Endothelial cell of umbilical vein (primary cell): Measurements from ENCODE around the gene HMCES. TPM values are rescaled to one million over a fixed set of nuclear protein-coding genes. Genes with fewer than 3 reads are reported as not detected.
A peak's percentile ranks its signal among the peaks of the same experiment; 100 is the strongest.

ENCODE experiments used
- BruUV-seq: library from RNA; stranded (reverse); fragments of 400-500 nt; replicated peaks from 2 replicates; lab custom pipeline; 2021; lab: Mats Ljungman, UMichigan
- CTCF ChIA-PET: fragments of 300-600, 350-600 bp; sonication (Branson Sonifier 250); formaldehyde crosslinking; loops from one replicate; lab custom pipeline; 2021; ENCODE audit warnings: antibody characterized with exemption, inconsistent platforms; lab: Charles Lee
- POLR2A ChIA-PET: fragments of 300-600, 350-600 bp; sonication (Branson Sonifier 250); formaldehyde crosslinking; loops from one replicate; lab custom pipeline; 2021; ENCODE audit warnings: antibody characterized with exemption, inconsistent platforms; lab: Charles Lee
- DNase-seq: peaks from one replicate; pipeline ENCODE4 v3.0.0-alpha.2; 2011; ENCODE audit warnings: low read depth, low spot score
- FAIRE-seq: peaks from 2 replicates; lab custom pipeline; 2011; peaks lifted over from hg19 to GRCh38; lab: Jason Lieb, UNC
- H2AFZ ChIP-seq: 2 replicates; pipeline ENCODE4 v1.6.0; 2012; ENCODE audit warnings: low read depth, low read length, control low read depth, inconsistent platforms
- H3K27ac ChIP-seq: 2 replicates; pipeline ENCODE4 v1.5.1; 2011; ENCODE audit warnings: low read depth, mild to moderate bottlenecking, control low read depth, low read length, moderate library complexity; ENCODE audit not compliant: insufficient read depth
- H3K27me3 ChIP-seq, 2 experiments: 2 replicates each; pipeline versions ENCODE4 v1.6.0 to v1.6.1; 2011; ENCODE audit warnings: low read length in 2 of 2, mixed read lengths in 1 of 2; ENCODE audit not compliant: control insufficient read depth in 2 of 2, insufficient read depth in 2 of 2
- H3K36me3 ChIP-seq, 2 experiments: 2 replicates in 1 of 2; 3 replicates in 1 of 2; pipeline ENCODE4 v1.5.1; 2011; ENCODE audit warnings: low read length in 2 of 2, mild to moderate bottlenecking in 1 of 2, moderate library complexity in 1 of 2; ENCODE audit not compliant: control insufficient read depth in 2 of 2, insufficient read depth in 2 of 2; ENCODE audit errors: extremely low read depth in 1 of 2
- H3K4me1 ChIP-seq: 3 replicates; pipeline ENCODE4 v1.5.1; 2011; ENCODE audit warnings: mild to moderate bottlenecking, low read length; ENCODE audit not compliant: control insufficient read depth, insufficient read depth; ENCODE audit errors: extremely low read depth
- H3K4me2 ChIP-seq: 2 replicates; pipeline ENCODE4 v1.6.1; 2011; ENCODE audit warnings: low read length, control low read depth, mixed read lengths; ENCODE audit not compliant: insufficient read depth
- H3K4me3 ChIP-seq, 3 experiments: fragments of 200-600 bp in 1 of 3; sonication (generic), shearing (Covaris generic) in 1 of 3; replicated peaks in 1 of 3; 2 replicates each; pipeline ENCODE4 v1.5.1; 2011 to 2016; ENCODE audit warnings: control low read depth in 3 of 3, low read length in 3 of 3, mild to moderate bottlenecking in 2 of 3, inconsistent platforms in 1 of 3, low read depth in 1 of 3, moderate library complexity in 1 of 3; ENCODE audit not compliant: insufficient read depth in 1 of 3
- H3K79me2 ChIP-seq: 2 replicates; pipeline ENCODE4 v1.6.0; 2012; ENCODE audit warnings: low read length, inconsistent platforms; ENCODE audit not compliant: control insufficient read depth, insufficient read depth
- H3K9ac ChIP-seq: replicated peaks from 2 replicates; pipeline ENCODE3; 2011; ENCODE audit warnings: low read length, control low read depth; ENCODE audit not compliant: insufficient read depth; ENCODE audit errors: extremely low read depth
- H3K9me1 ChIP-seq: replicated peaks from 3 replicates; pipeline ENCODE4 v1.6.0; 2011; ENCODE audit warnings: mild to moderate bottlenecking, low read length; ENCODE audit not compliant: control insufficient read depth, insufficient read depth; ENCODE audit errors: extremely low read depth
- H3K9me3 ChIP-seq: replicated peaks from 2 replicates; pipeline ENCODE4 v1.5.1; 2012; ENCODE audit warnings: low read length, inconsistent platforms; ENCODE audit not compliant: control insufficient read depth, insufficient read depth
- H4K20me1 ChIP-seq: replicated peaks from 2 replicates; pipeline ENCODE3; 2011; ENCODE audit warnings: mild to moderate bottlenecking, low read length; ENCODE audit not compliant: control insufficient read depth, insufficient read depth; ENCODE audit errors: extremely low read depth
- EZH2 ChIP-seq: IDR thresholded peaks from 2 replicates; pipeline ENCODE4 v1.6.1; 2012; ENCODE audit warnings: borderline replicate concordance, low read depth, mild to moderate bottlenecking, moderate library complexity, low read length, inconsistent platforms; ENCODE audit not compliant: severe bottlenecking
- FOS ChIP-seq: IDR thresholded peaks from 2 replicates; pipeline ENCODE4 v1.6.1; 2011; ENCODE audit warnings: mild to moderate bottlenecking, low read length, moderate library complexity, borderline replicate concordance; ENCODE audit not compliant: insufficient read depth
- GATA2 ChIP-seq: IDR thresholded peaks from 2 replicates; pipeline ENCODE4 v1.7.0; 2011; ENCODE audit warnings: low read depth, mild to moderate bottlenecking, moderate library complexity, mixed read lengths, low read length; ENCODE audit not compliant: insufficient read length, insufficient read depth
- JUN ChIP-seq: IDR thresholded peaks from 2 replicates; pipeline ENCODE4 v1.6.1; 2011; ENCODE audit warnings: borderline replicate concordance, low read depth; ENCODE audit not compliant: insufficient read length, insufficient read depth
- MYC ChIP-seq: IDR thresholded peaks from one replicate; pipeline ENCODE4 v1.6.1; 2011; ENCODE audit warnings: mild to moderate bottlenecking, low read depth, low read length
- POLR2A ChIP-seq: IDR thresholded peaks from 2 replicates; pipeline ENCODE4 v1.6.1; 2012; ENCODE audit warnings: low read depth, mild to moderate bottlenecking, control low read depth, low read length
- POLR2AphosphoS5 ChIP-seq: IDR thresholded peaks from 2 replicates; pipeline ENCODE4 v1.6.1; 2012; ENCODE audit warnings: low read depth, mild to moderate bottlenecking, control low read depth, low read length, moderate library complexity; ENCODE audit not compliant: insufficient read depth
- dilution Hi-C: fragments of 300-500 bp; cut with MboI; formaldehyde crosslinking; loops from one replicate; pipeline ENCODE4 v1.15.0; 2019; ENCODE audit warnings: low sequenced_read_pairs; ENCODE audit not compliant: extremely low pct_ligation_motif_present
- intact Hi-C: fragments of 100-400 bp; cut with micrococcal nuclease; formaldehyde crosslinking; loops from one replicate; pipeline ENCODE4 v1.10.0; 2022
- polyA plus RNA-seq, 4 experiments: library from polyadenylated mRNA; depleted of rRNA in 3 of 4; stranded (reverse) in 3 of 4; unstranded in 1 of 4; fragments of >200 nt; gene quantifications; 2 replicates each; pipeline versions ENCODE4 v1.2.1 to v1.2.3, GENCODE V29; 2011 to 2012; ENCODE audit warnings: missing spikeins in 1 of 4
- total RNA-seq: library from RNA; stranded (reverse); gene quantifications from 2 replicates; pipeline ENCODE4 v1.2.3, GENCODE V29; 2021
- TF ChIP-seq, protein P1 (sequence below): IDR thresholded peaks from 2 replicates; pipeline ENCODE4 v1.6.1; 2011; ENCODE audit not compliant: insufficient read depth, insufficient read length
- TF ChIP-seq, protein P2 (sequence below), 2 donors: IDR thresholded peaks; 1 replicate in 1 of 2; 2 replicates in 1 of 2; pipeline ENCODE4 v1.5.1; 2011; ENCODE audit warnings: low read length in 2 of 2, mild to moderate bottlenecking in 2 of 2, moderate library complexity in 2 of 2, control low read depth in 1 of 2, inconsistent platforms in 1 of 2, low read depth in 1 of 2; ENCODE audit not compliant: insufficient read depth in 1 of 2; ENCODE audit errors: extremely low read depth in 1 of 2

HMCES gene
- total and polyA plus RNA-seq, 2 donors (not counting 3 experiments of a cell fraction or from before 2014, with no cell fraction given): 30.6 to 40.8 TPM

DNA sequence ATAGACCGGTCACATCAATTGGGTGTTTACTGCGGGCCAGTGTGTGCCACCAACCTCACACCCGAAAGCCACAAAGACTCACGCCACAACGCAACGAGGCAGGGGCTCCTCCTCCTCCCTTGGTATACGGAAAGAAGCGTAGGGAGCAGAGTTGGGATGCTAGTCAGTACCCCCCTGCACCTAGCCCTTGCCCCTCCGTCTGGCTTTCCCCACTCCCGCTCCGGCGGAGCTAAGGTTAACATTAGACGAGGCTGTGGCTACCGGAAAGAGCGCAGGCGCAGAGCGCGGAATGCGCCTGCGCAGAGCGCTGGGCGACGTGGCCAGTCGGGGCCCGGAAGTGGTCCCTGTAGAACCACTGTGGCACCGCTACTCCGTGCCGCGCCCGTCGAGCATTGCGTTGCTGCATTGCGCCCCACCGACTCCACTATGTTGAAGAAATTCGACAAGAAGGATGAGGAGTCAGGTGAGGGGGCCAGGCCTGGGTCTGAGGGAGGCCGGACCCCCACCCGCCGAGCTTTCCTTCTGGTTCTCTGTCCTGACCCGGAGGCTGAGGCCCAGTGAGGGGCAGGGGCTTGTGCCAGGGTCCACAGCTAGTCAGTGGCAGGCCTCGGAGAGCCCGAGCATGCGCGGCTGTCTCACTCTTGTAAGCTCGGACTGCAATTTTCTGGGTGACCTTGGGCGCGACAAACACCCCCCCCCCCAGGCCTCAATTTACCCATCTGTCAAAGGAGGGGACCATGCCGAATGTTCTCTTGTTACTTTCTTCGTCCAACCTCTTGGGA is 29.2 kb upstream of the HMCES start, which contains the start of gene COPG1:
Gene COPG1 (plus strand): TSS at position 323 of the 782 bp plus-strand sequence. CDS start 104 bp downstream, at position 427.
- Histone ChIP-seq H3K9me1 (no peaks in the 10 kb centered on the region), H3K9me3 (no peaks in the 10 kb centered on the region), H3K27ac (peak within 1 kb of the TSS; percentile 67), H3K79me2 (peaks cover 34% of the 10 kb centered on the region), H3K27me3 (no peaks in the 10 kb centered on the region), H4K20me1 (no peaks in the 10 kb centered on the region), H3K4me3 (peak within 1 kb of the TSS; percentile 57 to 84 (median 83)), H3K36me3 (peaks cover 9 to 22% of the 10 kb centered on the region in 2 experiments), H3K4me2 (peak within 1 kb of the TSS; percentile 85), H3K4me1 (peaks cover 17% of the 10 kb centered on the region), H2AFZ (peak within 1 kb of the TSS; percentile 30), H3K9ac (peak within 1 kb of the TSS; percentile 87)
- CTCF ChIA-PET: interaction anchor here (0.6 to 6.2 kb wide), 6 partner anchors 25 to 279 kb away, joined by 3 to 111 read pairs (median 6); no protein-coding TSS in a partner anchor
- TSS peak; percentile 64 for BruUV-seq
- dilution Hi-C loops: no loop called here
- TF ChIP-seq EZH2 (no peak), FOS (no peak), MYC (no peak), GATA2 (no peak), JUN (no peak), POLR2AphosphoS5 (peak; percentile 97), POLR2A (peak; percentile 98)
- TF ChIP-seq, protein P1, sequence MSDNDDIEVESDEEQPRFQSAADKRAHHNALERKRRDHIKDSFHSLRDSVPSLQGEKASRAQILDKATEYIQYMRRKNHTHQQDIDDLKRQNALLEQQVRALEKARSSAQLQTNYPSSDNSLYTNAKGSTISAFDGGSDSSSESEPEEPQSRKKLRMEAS: no peak
- TF ChIP-seq, protein P2, sequence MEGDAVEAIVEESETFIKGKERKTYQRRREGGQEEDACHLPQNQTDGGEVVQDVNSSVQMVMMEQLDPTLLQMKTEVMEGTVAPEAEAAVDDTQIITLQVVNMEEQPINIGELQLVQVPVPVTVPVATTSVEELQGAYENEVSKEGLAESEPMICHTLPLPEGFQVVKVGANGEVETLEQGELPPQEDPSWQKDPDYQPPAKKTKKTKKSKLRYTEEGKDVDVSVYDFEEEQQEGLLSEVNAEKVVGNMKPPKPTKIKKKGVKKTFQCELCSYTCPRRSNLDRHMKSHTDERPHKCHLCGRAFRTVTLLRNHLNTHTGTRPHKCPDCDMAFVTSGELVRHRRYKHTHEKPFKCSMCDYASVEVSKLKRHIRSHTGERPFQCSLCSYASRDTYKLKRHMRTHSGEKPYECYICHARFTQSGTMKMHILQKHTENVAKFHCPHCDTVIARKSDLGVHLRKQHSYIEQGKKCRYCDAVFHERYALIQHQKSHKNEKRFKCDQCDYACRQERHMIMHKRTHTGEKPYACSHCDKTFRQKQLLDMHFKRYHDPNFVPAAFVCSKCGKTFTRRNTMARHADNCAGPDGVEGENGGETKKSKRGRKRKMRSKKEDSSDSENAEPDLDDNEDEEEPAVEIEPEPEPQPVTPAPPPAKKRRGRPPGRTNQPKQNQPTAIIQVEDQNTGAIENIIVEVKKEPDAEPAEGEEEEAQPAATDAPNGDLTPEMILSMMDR (IDR thresholded peaks at IDR 0.05; ENCODE audit: extremely low read depth in 1 of 2, insufficient read depth in 1 of 2, low read depth in 1 of 2, low read length in 2 of 2): no peak
- intact Hi-C loops: loop anchor here (1.0 to 5.0 kb wide), 4 partner anchors 37 to 632 kb away; partner anchors contain the start of genes ACAD9 and ISY1
- peak; percentile 70 for FAIRE-seq
- POLR2A ChIA-PET: interaction anchor here (0.5 to 1.7 kb wide), 6 partner anchors 32 to 866 kb away, joined by 3 to 5 read pairs (median 4); partner anchors contain the start of gene ACAD9
- peak; percentile 94 for DNase-seq
